ELR (cell line): Measurements from ENCODE around the gene MAPK1IP1L.
A peak's percentile ranks its signal among the peaks of the same experiment; 100 is the strongest.
"Not testable (repeated sequence)": the region's sequence is repeated elsewhere in the genome, so short reads cannot be mapped to it uniquely, and the experiment has no call there.

ENCODE experiments used
- DNase-seq: peaks from one replicate; pipeline ENCODE4 v3.0.0-alpha.2; 2015; ENCODE audit warnings: low read depth

Gene MAPK1IP1L

GRCh38 chr14:55051423-55052268 lies at the start of gene MAPK1IP1L:
Gene MAPK1IP1L (plus strand): TSS chr14:55051647. CDS start chr14:55061684, 10,037 bp downstream.
- peak; percentile 98 for DNase-seq

- peak; percentile 34 for DNase-seq
Measured at GRCh38 chr14:55005071-55005470, 46.4 kb upstream of the MAPK1IP1L start.

GRCh38 chr14:55015006-55015405 lies 36.4 kb upstream of the MAPK1IP1L start:
- no peak for DNase-seq

- no peak for DNase-seq
Measured at GRCh38 chr14:55019968-55020554, 31.4 kb upstream of the MAPK1IP1L start.

- not testable (repeated sequence) for DNase-seq
Measured at GRCh38 chr14:55024365-55024764, 27.1 kb upstream of the MAPK1IP1L start.

GRCh38 chr14:55025948-55026347 lies 25.5 kb upstream of the MAPK1IP1L start:
- DNase-seq: no peak

GRCh38 chr14:55026441-55026792 lies 25.0 kb upstream of the MAPK1IP1L start:
- DNase-seq: no peak

GRCh38 chr14:55026793-55027561 lies 24.5 kb upstream of the MAPK1IP1L start, which contains the start of the genes SOCS4 and WDHD1:
Gene SOCS4 (plus strand): TSS chr14:55027236. CDS start chr14:55043042, 15,806 bp downstream.
Gene WDHD1 (minus strand): TSS chr14:55027099. CDS start chr14:55026787, 312 bp downstream.
- peak; percentile 95 for DNase-seq

- DNase-seq: peak; percentile 30
Measured at GRCh38 chr14:55028066-55028465, 23.4 kb upstream of the MAPK1IP1L start.

GRCh38 chr14:55028476-55028875 lies 23.0 kb upstream of the MAPK1IP1L start:
- DNase-seq: no peak

GRCh38 chr14:55031190-55031589 lies 20.3 kb upstream of the MAPK1IP1L start:
- DNase-seq: no peak

GRCh38 chr14:55037995-55038394 lies 13.5 kb upstream of the MAPK1IP1L start:
- not testable (repeated sequence) for DNase-seq

GRCh38 chr14:55038708-55039107 lies 12.7 kb upstream of the MAPK1IP1L start:
- peak; percentile 60 for DNase-seq

- DNase-seq: no peak
Measured at GRCh38 chr14:55043528-55043927, 7.9 kb upstream of the MAPK1IP1L start.

- no peak for DNase-seq
Measured at GRCh38 chr14:55045087-55045486, 6.4 kb upstream of the MAPK1IP1L start.

- DNase-seq: no peak
Measured at GRCh38 chr14:55047301-55048053, 4.0 kb upstream of the MAPK1IP1L start.

GRCh38 chr14:55048900-55049436 lies 2.5 kb upstream of the MAPK1IP1L start:
- no peak for DNase-seq

GRCh38 chr14:55051165-55051422 lies 353 bp upstream of the MAPK1IP1L start:
- no peak for DNase-seq

- peak; percentile 30 for DNase-seq
Measured at GRCh38 chr14:55052269-55052930, 953 bp downstream of the MAPK1IP1L start.

- DNase-seq: no peak
Measured at GRCh38 chr14:55053018-55053417, 1.6 kb downstream of the MAPK1IP1L start.

GRCh38 chr14:55053500-55053899 lies 2.1 kb downstream of the MAPK1IP1L start:
- no peak for DNase-seq
